Mesendoderm (in vitro differentiated cells): Measurements from ENCODE around the gene PLEKHA1.

ENCODE experiments used
- DNase-seq: peaks from one replicate; pipeline ENCODE4 v3.0.0; 2013
- H2AK5ac ChIP-seq: 2 replicates; pipeline ENCODE4 v1.6.1; 2013; ENCODE audit warnings: low read length, inconsistent platforms
- H2BK120ac ChIP-seq: 2 replicates; pipeline ENCODE4 v1.6.1; 2013; ENCODE audit warnings: low read depth, mild to moderate bottlenecking, low read length, moderate library complexity, mixed read lengths
- H2BK15ac ChIP-seq: replicated peaks from 2 replicates; pipeline ENCODE4 v1.6.1; 2013; ENCODE audit warnings: low read depth, mild to moderate bottlenecking, moderate library complexity
- H2BK5ac ChIP-seq: 2 replicates; pipeline ENCODE4 v1.6.1; 2013; ENCODE audit warnings: low read length, inconsistent platforms
- H3K18ac ChIP-seq: 2 replicates; pipeline ENCODE4 v1.6.1; 2013; ENCODE audit warnings: mild to moderate bottlenecking, low read length, mixed read lengths
- H3K23ac ChIP-seq: one replicate; pipeline ENCODE4 v1.6.1; 2013; ENCODE audit warnings: low read length
- H3K27ac ChIP-seq: 2 replicates; pipeline ENCODE4 v1.5.1; 2013; ENCODE audit warnings: low read depth, mild to moderate bottlenecking, inconsistent platforms, low read length, moderate library complexity
- H3K27me3 ChIP-seq: 2 replicates; pipeline ENCODE4 v1.6.1; 2013; ENCODE audit warnings: low read length, control low read depth, mild to moderate bottlenecking, inconsistent platforms; ENCODE audit not compliant: insufficient read depth, poor library complexity
- H3K36me3 ChIP-seq: 2 replicates; pipeline ENCODE4 v1.6.1; 2013; ENCODE audit warnings: low read length, inconsistent platforms; ENCODE audit not compliant: control insufficient read depth, insufficient read depth
- H3K4ac ChIP-seq: one replicate; pipeline ENCODE4 v1.6.1; 2013; ENCODE audit warnings: low read depth, mild to moderate bottlenecking, low read length, moderate library complexity
- H3K4me1 ChIP-seq: 2 replicates; pipeline ENCODE4 v1.6.1; 2013; ENCODE audit warnings: low read depth, low read length, inconsistent platforms; ENCODE audit not compliant: control insufficient read depth
- H3K4me2 ChIP-seq: 2 replicates; pipeline ENCODE4 v1.6.1; 2013; ENCODE audit warnings: low read length
- H3K4me3 ChIP-seq: 2 replicates; pipeline ENCODE4 v1.5.1; 2013; ENCODE audit warnings: mild to moderate bottlenecking, low read length
- H3K56ac ChIP-seq: one replicate; pipeline ENCODE4 v1.6.1; 2013; ENCODE audit warnings: low read length
- H3K79me1 ChIP-seq: 2 replicates; pipeline ENCODE4 v1.6.1; 2013; ENCODE audit warnings: low read length, inconsistent platforms
- H3K79me2 ChIP-seq: 2 replicates; pipeline ENCODE4 v1.6.1; 2013; ENCODE audit warnings: mild to moderate bottlenecking, low read length; ENCODE audit not compliant: control insufficient read depth, insufficient read depth
- H3K9ac ChIP-seq: 2 replicates; pipeline ENCODE4 v1.6.1; 2013; ENCODE audit warnings: low read length, inconsistent platforms
- H4K5ac ChIP-seq: one replicate; pipeline ENCODE4 v1.6.1; 2013; ENCODE audit warnings: low read length
- H4K8ac ChIP-seq: one replicate; pipeline ENCODE4 v1.6.1; 2013; ENCODE audit warnings: low read depth, mild to moderate bottlenecking, control low read depth, low read length, moderate library complexity
- WGBS: extraction: QIAGEN DNeasy Blood & Tissue Kit; methylation state at CpG from one replicate; pipeline ENCODE4 v1.1.7; 2013; ENCODE audit warnings: low lambda C conversion rate, missing lambda C conversion rate; ENCODE audit not compliant: insufficient coverage; ENCODE audit errors: extremely low coverage; 5-methylcytosine and 5-hydroxymethylcytosine counted together

The PLEKHA1 gene

GRCh38 chr10:122450353-122450990 lies 76.0 kb downstream of the PLEKHA1 start:
- no peak overlapping the region for H3K4ac ChIP-seq
- H2AK5ac ChIP-seq, result no peak overlapping the region
- no peaks in the 10 kb centered on the region for H3K27me3 ChIP-seq
- H3K4me1 ChIP-seq, result no peaks in the 10 kb centered on the region
- DNase-seq, result no peak
- no peaks in the 10 kb centered on the region for H3K36me3 ChIP-seq
- no peak overlapping the region for H3K9ac ChIP-seq
- no peak overlapping the region for H3K56ac ChIP-seq
- H3K23ac ChIP-seq, result no peak overlapping the region
- H2BK5ac ChIP-seq, result no peak overlapping the region
- WGBS, result no CpG with 5 or more reads among the region's 14 CpGs
- no peak overlapping the region for H3K4me2 ChIP-seq
- no peaks in the 10 kb centered on the region for H3K79me2 ChIP-seq
- no peak overlapping the region for H2BK120ac ChIP-seq
- H4K5ac ChIP-seq, result no peak overlapping the region
- no peak overlapping the region for H2BK15ac ChIP-seq
- H3K27ac ChIP-seq, result no peak overlapping the region
- no peak overlapping the region for H3K4me3 ChIP-seq
- H3K18ac ChIP-seq, result no peak overlapping the region
- H4K8ac ChIP-seq, result no peak overlapping the region
- no peaks in the 10 kb centered on the region for H3K79me1 ChIP-seq

GRCh38 chr10:122454071-122454470 lies 79.6 kb downstream of the PLEKHA1 start:
- no peak for DNase-seq
- Histone ChIP-seq H4K8ac (no peak overlapping the region), H2BK15ac (no peak overlapping the region), H3K56ac (no peak overlapping the region), H3K9ac (no peak overlapping the region), H3K4me1 (no peaks in the 10 kb centered on the region), H3K4me3 (no peak overlapping the region), H3K27me3 (no peaks in the 10 kb centered on the region), H3K18ac (no peak overlapping the region), H3K36me3 (no peaks in the 10 kb centered on the region), H3K27ac (no peak overlapping the region), H3K4me2 (no peak overlapping the region), H3K4ac (no peak overlapping the region), H4K5ac (no peak overlapping the region), H2BK5ac (no peak overlapping the region), H2AK5ac (no peak overlapping the region), H3K79me2 (no peaks in the 10 kb centered on the region), H3K23ac (no peak overlapping the region), H3K79me1 (no peaks in the 10 kb centered on the region), H2BK120ac (no peak overlapping the region)
- 100% methylated on average over 2 of the region's 3 CpGs for WGBS

- Histone ChIP-seq H2BK5ac (no peak within 1 kb of the TSS), H4K5ac (no peak within 1 kb of the TSS), H3K23ac (no peak within 1 kb of the TSS), H3K9ac (no peak within 1 kb of the TSS), H3K27me3 (no peaks in the 10 kb centered on the region), H4K8ac (no peak within 1 kb of the TSS), H2AK5ac (no peak within 1 kb of the TSS), H3K27ac (no peak within 1 kb of the TSS), H3K79me2 (no peaks in the 10 kb centered on the region), H3K4me2 (no peak within 1 kb of the TSS), H3K4me1 (no peaks in the 10 kb centered on the region), H3K56ac (peak within 1 kb of the TSS; percentile 42), H3K18ac (no peak within 1 kb of the TSS), H2BK15ac (no peak within 1 kb of the TSS), H2BK120ac (no peak within 1 kb of the TSS), H3K36me3 (no peaks in the 10 kb centered on the region), H3K79me1 (no peaks in the 10 kb centered on the region), H3K4me3 (no peak within 1 kb of the TSS), H3K4ac (no peak within 1 kb of the TSS)
- no peak for DNase-seq
- WGBS, result no CpG with 5 or more reads among the region's 7 CpGs
Observed at GRCh38 chr10:122454603-122455080, 80.1 kb downstream of the PLEKHA1 start, which contains the start of gene ARMS2. Gene ARMS2, plus strand, starts transcription at chr10:122454653. Its CDS starts 75 bp downstream, at chr10:122454728.

GRCh38 chr10:122455376-122456079 lies 81.0 kb downstream of the PLEKHA1 start:
- H3K4me2 ChIP-seq, result no peak overlapping the region
- no peak overlapping the region for H4K8ac ChIP-seq
- no peaks in the 10 kb centered on the region for H3K36me3 ChIP-seq
- H3K4me3 ChIP-seq, result no peak overlapping the region
- H3K56ac ChIP-seq, result no peak overlapping the region
- H3K4ac ChIP-seq, result no peak overlapping the region
- no peak overlapping the region for H3K27ac ChIP-seq
- no peaks in the 10 kb centered on the region for H3K79me1 ChIP-seq
- H2AK5ac ChIP-seq, result no peak overlapping the region
- no peak overlapping the region for H2BK15ac ChIP-seq
- H2BK120ac ChIP-seq, result no peak overlapping the region
- WGBS, result no CpG with 5 or more reads among the region's 11 CpGs
- no peak overlapping the region for H3K9ac ChIP-seq
- H3K79me2 ChIP-seq, result no peaks in the 10 kb centered on the region
- H3K27me3 ChIP-seq, result peaks cover 3% of the 10 kb centered on the region
- no peak for DNase-seq
- H3K23ac ChIP-seq, result no peak overlapping the region
- H3K4me1 ChIP-seq, result no peaks in the 10 kb centered on the region
- H4K5ac ChIP-seq, result no peak overlapping the region
- H3K18ac ChIP-seq, result no peak overlapping the region
- no peak overlapping the region for H2BK5ac ChIP-seq

GRCh38 chr10:122457934-122458333 lies 83.4 kb downstream of the PLEKHA1 start:
- Histone ChIP-seq H3K23ac (no peak overlapping the region), H3K79me1 (no peaks in the 10 kb centered on the region), H3K4me1 (no peaks in the 10 kb centered on the region), H3K4me3 (no peak overlapping the region), H3K27me3 (peaks cover 22% of the 10 kb centered on the region), H2BK15ac (no peak overlapping the region), H2BK120ac (no peak overlapping the region), H4K5ac (no peak overlapping the region), H3K9ac (no peak overlapping the region), H3K4ac (no peak overlapping the region), H3K56ac (no peak overlapping the region), H2AK5ac (no peak overlapping the region), H3K4me2 (no peak overlapping the region), H3K27ac (no peak overlapping the region), H3K18ac (no peak overlapping the region), H3K36me3 (no peaks in the 10 kb centered on the region), H3K79me2 (no peaks in the 10 kb centered on the region), H2BK5ac (no peak overlapping the region), H4K8ac (no peak overlapping the region)
- no CpG with 5 or more reads among the region's 5 CpGs for whole genome bisulfite sequencing
- DNase-seq, result no peak
